ENCODE results near the gene ITPRIPL2.

The ITPRIPL2 gene

DNA sequence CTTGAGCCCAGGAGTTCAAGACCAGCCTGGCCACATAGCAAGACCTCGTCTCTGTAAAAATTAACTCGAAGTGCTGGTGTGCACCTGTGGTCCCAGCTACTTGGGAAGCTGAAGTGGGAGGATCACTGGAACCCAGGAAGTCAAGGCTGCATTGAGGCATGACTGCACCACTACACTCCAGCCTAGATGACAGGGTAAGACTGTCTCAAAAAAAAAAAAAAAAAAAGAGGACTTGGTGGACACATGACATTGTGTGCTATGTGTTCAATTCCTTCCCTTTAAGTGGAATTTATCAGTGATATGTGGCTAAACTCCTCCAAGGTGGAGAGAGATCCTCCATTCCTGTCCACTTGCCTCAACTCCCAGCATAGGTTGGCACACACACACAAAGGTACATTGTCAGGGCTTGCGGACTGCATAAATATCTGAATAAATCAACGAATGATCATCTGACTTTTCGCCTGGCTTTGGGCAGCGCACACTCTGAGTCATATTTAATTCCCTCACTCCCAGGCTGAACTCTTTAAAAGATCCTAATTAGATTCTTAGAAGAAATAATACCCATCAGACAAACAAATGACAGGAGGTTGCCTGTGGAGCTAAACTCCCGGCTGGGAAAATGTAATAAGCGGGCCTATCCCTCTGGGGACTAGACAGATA lies 29.3 kb downstream of the ITPRIPL2 start:
- peak; percentile 61 for DNase-seq (ENCODE audit: low read depth, low spot score)

DNA sequence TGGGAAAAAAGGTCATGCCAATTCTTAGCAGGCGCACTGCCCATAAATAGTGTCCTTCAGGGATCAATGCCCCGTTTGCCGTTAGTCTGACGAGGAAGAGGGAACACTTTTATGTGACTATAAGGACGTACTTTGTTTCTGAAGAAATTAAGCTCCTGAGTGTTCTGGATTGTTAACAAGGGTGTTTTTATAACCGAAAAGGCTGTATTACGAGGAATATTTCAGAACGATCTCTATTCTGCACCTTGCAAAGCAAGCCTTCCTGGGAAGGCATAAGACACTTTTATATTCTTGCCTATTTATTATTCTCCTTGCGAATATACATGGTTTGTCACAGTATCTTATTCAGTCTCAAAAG lies 29.8 kb downstream of the ITPRIPL2 start:
- DNase-seq (ENCODE audit: low read depth, low spot score), result no peak

DNA sequence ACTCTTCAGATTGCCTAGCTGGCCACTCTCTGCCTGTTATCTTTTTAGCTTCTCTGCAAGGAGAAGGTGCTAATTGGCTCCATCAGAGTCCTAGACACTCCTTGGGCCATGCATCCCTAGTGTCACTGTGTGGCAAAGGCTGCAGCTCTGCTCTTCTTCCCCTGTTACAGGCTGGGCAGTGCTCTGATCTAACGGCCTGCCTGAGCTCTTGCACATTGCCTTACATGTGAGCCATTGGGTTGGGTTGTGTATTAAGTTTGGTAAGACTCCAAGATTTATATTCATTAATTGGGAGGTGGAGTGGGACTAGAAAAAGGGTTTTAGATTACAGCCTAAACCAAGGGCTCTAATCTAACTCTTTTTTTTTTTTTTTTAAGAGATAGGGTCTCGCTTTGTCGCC lies 31.2 kb downstream of the ITPRIPL2 start:
- no peak for DNase-seq (ENCODE audit: low read depth, low spot score)

DNA sequence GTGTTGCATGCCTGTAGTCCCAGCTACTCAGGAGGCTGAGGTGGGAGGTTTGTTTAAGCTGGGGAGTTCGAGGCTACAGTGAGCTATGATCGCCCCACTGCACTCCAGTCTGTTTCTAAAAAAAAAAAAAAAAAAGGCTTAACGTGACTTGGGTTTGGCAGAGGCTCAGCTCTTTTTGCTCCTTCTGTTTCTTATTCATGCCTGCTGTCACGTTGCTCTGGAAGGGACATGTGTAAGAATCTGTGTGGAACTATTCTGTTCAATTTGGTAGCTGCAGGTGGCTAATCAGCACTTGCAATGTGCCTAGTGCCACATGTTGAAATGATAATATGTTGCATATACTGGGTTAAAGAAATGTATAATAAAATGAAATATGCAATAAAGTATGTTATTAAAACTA lies 33.4 kb downstream of the ITPRIPL2 start:
- DNase-seq (ENCODE audit: low read depth, low spot score), result no peak

DNA sequence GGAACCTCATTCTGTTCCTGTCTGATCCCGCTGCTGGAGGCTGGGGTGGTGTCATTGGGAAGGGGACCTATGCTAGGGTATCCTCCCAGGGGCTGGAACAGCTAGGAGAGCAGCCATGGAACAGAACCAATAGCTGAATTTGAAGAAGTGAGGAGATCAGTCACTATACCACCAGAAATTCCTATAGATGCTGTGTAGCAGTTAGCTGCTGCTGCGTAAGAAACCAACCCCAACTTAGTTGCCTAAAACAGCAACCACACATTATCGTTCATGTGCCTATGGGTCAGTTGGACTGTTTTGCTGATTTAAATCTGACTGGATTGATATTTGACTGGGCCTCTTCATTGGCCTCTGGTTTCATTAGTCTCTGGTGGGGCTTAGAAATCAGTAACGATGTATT lies 33.9 kb downstream of the ITPRIPL2 start:
- no peak for DNase-seq (ENCODE audit: low read depth, low spot score)

DNA sequence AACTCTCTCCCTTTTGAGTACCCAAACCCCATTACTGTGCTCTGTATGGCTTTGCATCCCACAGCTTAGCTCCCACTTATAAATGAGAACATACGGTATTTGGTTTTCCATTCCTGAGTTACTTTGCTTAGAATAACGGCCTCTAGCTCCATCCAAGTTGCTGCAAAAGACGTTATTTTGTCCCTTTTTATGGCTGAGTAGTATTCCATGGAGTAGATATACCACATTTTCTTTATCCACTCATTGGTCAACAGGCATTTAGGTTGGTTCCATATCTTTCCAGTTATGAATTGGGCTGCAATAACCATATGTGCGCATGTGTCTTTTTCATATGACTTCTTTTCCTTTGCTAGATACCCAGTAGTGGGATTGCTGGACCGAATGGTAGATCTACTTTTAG lies 34.4 kb downstream of the ITPRIPL2 start:
- DNase-seq (ENCODE audit: low read depth, low spot score), result no peak

DNA sequence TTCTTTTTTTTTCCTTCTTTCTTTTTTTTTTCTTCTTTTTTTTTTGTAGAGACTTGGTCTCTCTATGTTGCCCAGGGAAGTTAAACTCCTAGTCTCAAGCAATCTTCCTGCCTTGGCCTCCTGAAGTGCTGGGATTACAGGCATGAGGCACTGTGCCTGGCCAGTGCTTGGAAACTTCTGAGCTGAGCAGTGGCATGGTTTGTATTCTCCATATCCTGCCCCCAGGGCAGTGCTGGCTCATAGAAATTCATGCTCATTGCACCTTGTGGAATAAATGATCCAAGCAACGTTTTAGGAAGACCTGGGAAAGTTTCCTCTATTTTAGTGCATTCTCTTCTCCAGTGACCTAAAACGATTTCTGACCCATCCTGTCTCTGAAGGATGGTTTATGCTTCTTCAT lies 37.5 kb downstream of the ITPRIPL2 start:
- no peak for DNase-seq (ENCODE audit: low read depth, low spot score)

DNA sequence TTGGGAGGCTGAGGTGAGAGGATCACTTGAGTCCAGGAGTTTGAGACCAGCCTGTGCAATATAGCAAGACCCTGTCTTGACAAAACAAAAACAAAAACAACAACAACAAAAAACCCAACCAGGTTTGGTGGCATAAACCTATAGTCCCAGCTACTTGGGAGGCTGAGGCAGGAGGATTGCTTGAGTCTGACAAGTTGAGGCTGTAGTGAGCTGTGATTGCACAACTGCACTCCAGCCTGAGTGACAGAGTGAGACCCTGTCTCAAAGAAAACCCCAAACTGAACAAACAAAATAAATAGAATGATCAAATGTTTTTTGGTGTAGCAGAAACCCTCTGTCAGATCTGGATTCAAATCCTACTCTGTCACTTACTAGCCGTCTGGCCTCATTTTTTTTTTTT lies 38.3 kb downstream of the ITPRIPL2 start:
- no peak for DNase-seq (ENCODE audit: low read depth, low spot score)

DNA sequence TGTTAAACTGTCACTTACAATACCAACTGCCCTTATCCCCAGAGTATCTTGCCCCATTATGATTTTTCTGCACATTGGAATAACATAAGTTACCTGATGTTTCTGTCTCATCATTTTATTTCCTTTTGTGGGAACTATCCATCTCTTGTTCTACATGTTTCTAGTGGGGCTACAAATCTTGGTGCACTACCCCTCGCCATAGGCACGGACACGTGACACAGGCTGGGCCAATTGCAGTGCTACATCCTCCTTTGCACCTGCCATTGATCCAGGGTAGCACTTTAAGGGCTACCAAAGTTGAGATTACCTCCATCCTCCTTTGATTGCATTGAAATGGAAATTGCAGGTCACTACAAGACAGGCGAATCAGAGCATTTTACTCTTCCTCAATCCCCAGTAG lies 40.1 kb downstream of the ITPRIPL2 start:
- DNase-seq (ENCODE audit: low read depth, low spot score), result no peak

DNA sequence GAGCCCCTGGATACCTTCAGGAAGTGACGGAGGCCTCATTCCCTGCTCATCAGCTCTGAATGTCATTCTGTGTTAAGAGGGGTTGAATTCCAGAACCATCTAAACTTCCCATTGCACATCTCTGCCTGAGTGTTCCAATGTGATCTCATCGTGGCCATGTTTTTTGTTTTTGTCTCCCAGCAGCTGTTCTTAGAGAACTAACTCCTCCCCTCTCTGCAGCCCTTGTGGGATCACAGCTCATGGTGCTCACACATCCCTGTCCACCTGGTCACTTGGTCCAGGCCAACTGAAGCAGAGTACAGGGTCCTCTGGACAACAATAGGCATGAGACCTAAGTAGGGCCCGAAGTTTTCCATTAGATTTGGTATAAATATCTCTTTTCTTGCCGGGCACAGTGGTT lies 48.3 kb downstream of the ITPRIPL2 start:
- DNase-seq (ENCODE audit: low read depth, low spot score), result no peak

DNA sequence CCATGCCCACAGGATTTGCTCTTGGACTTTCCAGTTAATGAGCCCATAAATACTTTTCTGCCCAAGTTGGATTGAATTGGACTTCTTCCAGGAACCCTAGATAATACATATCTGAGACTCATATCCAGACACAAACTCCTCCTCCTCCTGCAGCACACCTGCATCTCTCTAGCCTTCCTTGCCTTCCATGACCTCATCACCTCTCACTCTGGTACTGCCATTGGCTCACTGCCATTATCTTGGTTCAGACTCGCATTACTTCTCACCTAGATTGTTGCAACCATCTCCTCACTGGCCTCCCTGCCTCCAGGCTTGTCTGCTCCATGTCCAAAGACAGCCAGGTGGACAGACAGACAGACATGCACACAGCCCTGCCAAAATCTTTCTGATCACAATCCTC lies 49.5 kb downstream of the ITPRIPL2 start:
- DNase-seq (ENCODE audit: low read depth, low spot score), result no peak

DNA sequence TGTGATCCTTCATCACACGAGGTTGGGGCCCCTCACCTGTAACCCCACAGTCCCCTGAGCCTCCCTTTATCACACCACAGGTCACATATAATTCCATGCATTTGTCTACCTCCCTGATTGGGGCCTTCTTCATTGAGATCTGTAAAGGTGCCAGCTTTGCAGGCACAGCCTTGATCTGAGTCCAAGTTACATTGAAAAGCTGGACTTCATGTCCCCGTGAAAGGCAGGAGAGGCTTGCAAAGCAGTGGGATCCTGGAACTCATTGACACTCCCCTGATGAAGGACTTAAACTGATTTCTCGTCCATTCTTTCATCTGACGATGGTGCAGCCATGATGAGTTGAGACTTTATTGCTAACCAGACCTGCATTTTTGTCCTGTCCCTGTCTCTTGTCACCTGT lies 50.5 kb downstream of the ITPRIPL2 start:
- DNase-seq (ENCODE audit: low read depth, low spot score), result no peak

DNA sequence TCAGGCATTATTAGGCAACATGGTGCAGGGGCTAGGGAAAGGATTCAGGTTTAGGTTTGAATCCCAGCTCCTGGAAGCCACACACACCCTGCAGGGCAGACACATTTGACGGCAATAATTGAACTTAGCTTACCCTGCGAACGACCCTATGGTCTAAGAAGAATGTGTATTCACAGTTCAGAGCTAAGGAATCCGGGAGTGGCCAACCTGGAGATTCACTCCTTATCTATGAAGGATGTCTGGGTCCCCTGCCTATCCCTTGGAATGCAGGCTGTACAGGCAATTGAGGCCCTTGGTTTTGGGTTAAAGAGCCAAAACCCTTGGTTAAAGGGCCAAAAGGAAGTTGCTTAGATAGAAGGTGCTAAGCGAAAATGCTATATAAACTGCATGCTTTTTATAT lies 51.3 kb downstream of the ITPRIPL2 start:
- DNase-seq (ENCODE audit: low read depth, low spot score), result peak; percentile 7

DNA sequence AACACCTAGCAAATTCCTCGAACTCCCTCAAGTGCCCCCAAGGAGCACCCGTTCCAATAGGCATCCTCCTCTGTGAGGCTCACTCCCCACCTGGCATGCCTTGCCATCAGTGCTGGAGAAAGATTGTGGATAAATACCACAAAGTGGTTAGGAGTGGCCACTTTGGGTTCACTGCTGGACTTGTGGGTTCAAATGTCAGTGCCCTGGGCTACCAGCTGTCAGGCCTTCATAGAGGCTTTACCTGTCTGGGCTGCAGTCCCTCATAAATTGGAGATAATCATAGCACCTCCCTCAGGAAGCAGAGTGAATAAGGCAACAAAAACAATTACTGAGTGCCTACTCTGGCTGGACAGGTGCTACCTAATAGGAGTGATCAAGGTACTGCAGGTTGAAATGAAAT lies 52.7 kb downstream of the ITPRIPL2 start:
- DNase-seq (ENCODE audit: low read depth, low spot score), result no peak

DNA sequence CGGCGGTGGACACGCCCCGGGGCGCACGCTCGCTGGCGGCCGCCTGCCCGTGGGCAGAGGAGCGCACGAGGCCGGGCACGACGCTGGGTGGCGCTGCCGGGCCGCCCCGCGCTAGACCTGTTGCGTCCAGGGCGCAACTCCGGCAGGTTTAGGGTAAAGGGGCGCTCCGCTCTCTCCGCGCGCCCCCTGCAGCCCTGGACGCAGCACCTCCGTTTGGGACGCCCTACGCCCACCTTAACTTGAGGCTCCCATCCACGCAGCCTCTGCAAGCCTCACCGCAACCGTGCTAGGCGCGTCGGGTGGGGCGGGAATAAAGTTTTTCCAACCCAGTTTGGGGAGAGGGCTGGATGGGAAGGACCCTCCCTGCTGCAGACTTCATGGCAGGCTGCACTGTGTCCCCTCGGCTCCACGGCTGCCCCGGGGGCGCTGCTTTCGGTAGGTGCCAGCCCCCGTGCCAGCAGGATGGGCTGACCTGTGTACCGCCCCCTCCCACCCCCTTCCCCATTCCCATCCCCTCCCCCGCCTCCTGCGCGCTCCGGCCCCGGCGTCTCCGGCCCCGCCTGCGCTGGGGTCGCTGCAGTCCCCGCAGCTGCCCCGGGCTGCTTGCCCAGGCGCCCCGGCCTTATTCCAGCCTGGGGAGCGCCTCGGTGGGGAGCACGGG lies 54.1 kb downstream of the ITPRIPL2 start, which contains the start of gene SYT17:
SYT17 (plus strand) TSS at position 531 of the 661 bp plus-strand sequence. CDS start 407 bp downstream, outside the sequence.
- DNase-seq (ENCODE audit: low read depth, low spot score), result peak; percentile 93

DNA sequence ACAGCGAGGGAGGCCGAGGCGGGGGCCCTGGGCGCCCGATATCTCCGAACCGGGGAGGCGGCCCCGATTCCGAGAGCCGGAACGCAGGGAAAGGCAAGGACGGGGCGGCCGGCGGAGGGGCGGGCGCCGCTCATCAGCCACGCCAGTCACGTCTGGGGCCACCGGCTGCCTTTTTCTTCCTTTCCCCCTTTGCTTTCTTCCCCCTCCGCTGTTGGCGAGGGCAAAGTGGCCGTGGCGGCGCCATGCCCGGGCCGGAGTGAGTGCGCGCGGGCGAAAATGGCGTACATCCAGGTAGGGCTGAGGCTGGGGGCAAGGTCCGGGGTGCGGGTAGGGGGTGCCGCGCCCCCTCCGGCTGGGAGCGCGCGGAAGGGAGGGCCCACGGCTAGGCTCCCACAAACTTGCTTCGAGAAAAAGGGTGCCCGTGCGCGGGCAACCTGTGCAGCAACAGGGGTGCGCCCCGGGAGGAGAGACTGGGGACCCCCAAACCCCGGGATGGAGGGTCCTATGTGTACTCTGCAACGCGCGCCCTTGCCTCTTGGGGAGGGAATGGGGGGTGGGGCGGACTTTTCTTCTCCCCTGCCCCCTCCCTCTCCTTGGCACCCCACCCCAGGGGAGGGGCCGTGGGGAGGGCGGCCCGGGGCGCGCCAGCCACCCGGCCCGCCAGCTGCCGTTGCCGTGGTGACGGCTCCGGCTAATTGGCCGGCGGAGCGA lies 54.8 kb downstream of the ITPRIPL2 start:
- DNase-seq (ENCODE audit: low read depth, low spot score), result peak; percentile 71

DNA sequence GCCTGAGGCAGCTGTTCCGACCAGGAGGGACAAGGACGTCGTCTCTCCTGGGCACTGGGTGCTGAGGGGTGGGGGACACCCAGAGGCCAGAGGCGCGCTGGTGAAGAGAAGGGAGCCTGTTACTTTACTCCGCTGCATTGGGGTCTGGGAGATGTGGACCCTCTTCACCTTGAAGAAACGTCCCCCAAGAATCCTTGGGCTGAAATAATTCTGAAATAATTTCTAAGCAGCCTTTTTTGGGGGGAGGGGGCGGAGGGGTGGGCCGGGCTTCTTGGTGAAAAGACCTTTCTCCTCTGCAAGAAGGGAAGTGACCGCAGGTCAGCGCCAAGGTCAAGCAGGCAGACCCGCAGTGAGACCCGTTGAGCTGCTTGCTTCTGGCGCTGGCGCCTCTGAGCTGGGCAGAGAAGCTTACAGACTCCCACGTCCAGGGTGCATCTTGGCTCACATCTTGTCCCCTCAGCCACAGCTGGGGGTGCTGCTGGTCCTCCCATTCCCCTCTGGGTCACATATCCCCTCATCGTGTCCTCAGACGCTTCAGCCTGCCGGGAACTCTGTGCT lies 55.4 kb downstream of the ITPRIPL2 start:
- DNase-seq (ENCODE audit: low read depth, low spot score), result peak; percentile 9

DNA sequence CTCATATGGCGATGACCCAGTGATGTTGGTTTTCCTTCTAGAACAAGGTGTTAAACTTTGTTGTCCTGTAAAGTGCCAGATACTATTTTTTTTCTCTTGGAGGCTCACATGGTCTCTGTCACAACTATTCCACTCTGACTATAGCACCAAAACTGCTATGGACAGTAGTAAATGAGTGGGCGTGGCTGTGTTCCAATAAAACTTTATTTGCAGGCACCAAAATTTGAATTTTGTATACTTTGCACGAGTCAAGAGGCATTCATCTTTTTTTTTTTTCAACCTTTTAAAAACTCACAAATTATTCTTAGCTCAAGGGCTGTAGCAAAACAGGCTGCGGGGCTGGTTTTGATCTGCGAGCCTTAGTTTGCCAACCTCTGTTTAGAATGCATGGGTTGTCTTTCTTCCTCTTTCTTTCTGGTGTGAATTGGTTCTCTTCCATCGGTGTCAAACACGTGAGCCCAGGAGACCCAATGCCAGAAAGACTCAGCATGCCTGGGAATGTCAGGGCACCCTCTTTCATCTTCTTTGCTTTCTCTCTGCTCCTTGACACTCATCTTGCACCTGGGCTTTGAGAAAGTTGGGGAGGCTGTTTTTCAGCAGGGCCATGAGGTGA lies 56.4 kb downstream of the ITPRIPL2 start:
- DNase-seq (ENCODE audit: low read depth, low spot score), result no peak

All from astrocyte of the hippocampus (primary cell).